ENCODE results near the gene USP34.

- TF ChIP-seq POLR2A (IDR thresholded peaks at IDR 0.05; ENCODE audit: low read length) (no peak), GATA1 (IDR thresholded peaks at IDR 0.05; ENCODE audit: low read depth, low read length) (no peak)
Observed at GRCh38 chr2:61356261-61356957, 114.5 kb downstream of the USP34 start.

All from erythroblast (primary cell).